Adrenal gland (tissue), 12 donors: ENCODE results near the gene SHISA7. TPM values are rescaled to one million over a fixed set of nuclear protein-coding genes. Genes with fewer than 3 reads are reported as not detected.

Experiments
- DNase-seq, 7 donors: peaks; one replicate each; pipeline ENCODE4 v3.0.0-alpha.2; 2019 to 2020
- H3K27ac ChIP-seq, 5 donors: fragments of 200-600 bp; sonication (generic) in 4 of 5; 1 replicate in 3 of 5; 2 replicates in 2 of 5; pipeline versions ENCODE4 v1.5.1 to v1.8.0; 2016 to 2020; ENCODE audit warnings: mild to moderate bottlenecking in 1 of 5
- H3K27me3 ChIP-seq: fragments of 200-600 bp; 2 replicates; pipeline ENCODE4 v1.8.0; 2021
- H3K36me3 ChIP-seq, 2 donors: fragments of 200-600 bp; replicated peaks in 1 of 2; 1 replicate in 1 of 2; 2 replicates in 1 of 2; pipeline versions ENCODE4 v1.5.1 to v1.8.0; 2018 to 2022
- H3K4me1 ChIP-seq, 2 donors: fragments of 200-600 bp; replicated peaks in 1 of 2; 1 replicate in 1 of 2; 2 replicates in 1 of 2; pipeline versions ENCODE4 v1.5.1 to v1.8.0; 2018 to 2021
- H3K4me3 ChIP-seq, 4 donors: fragments of 200-600 bp; sonication (generic) in 3 of 4; one replicate each; pipeline ENCODE4 v1.5.1; 2016 to 2018
- H3K9me3 ChIP-seq, 3 donors: fragments of 200-600 bp; sonication (generic) in 1 of 3; replicated peaks in 1 of 3; 1 replicate in 2 of 3; 2 replicates in 1 of 3; pipeline versions ENCODE4 v1.5.1 to v1.8.0; 2016 to 2021
- CTCF ChIP-seq, 6 experiments: fragments of 450-650 bp in 4 of 6; fragments of 200-600 bp in 2 of 6; sonication (generic) in 1 of 6; IDR thresholded peaks; 1 replicate in 5 of 6; 2 replicates in 1 of 6; pipeline versions ENCODE4 v1.5.1 to v1.8.0; 2016 to 2021; ENCODE audit warnings: antibody characterized with exemption in 6 of 6, mild to moderate bottlenecking in 2 of 6, moderate library complexity in 1 of 6
- POLR2A ChIP-seq, 2 donors: fragments of 450-650 bp; IDR thresholded peaks; one replicate each; pipeline ENCODE4 v1.6.1; 2017; ENCODE audit warnings: antibody characterized with exemption in 2 of 2, mild to moderate bottlenecking in 2 of 2, moderate library complexity in 1 of 2
- WGBS, 4 donors: extraction: QIAGEN DNeasy Blood & Tissue Kit in 2 of 4; methylation state at CpG; one replicate each; pipeline versions ENCODE4 v1.1.5 to v1.1.7; 2013 to 2017; 5-methylcytosine and 5-hydroxymethylcytosine counted together
- intact Hi-C, 2 donors: fragments of 100-400 bp; cut with DNase I; formaldehyde crosslinking; loops; one replicate each; pipeline versions ENCODE4 v1.14.1 to v1.15.0; 2022 to 2023
- polyA plus RNA-seq, 3 donors: library from polyadenylated mRNA; stranded (reverse); fragments of 200-250 nt in 2 of 3; fragments of 350-450 nt in 1 of 3; fragmentation: Illumina TruSeq in 1 of 3; extraction: RNeasy Lipid Tissue Mini Kit (QIAGEN cat#74804) in 1 of 3; gene quantifications; one replicate each; pipeline ENCODE4 v1.2.3, GENCODE V29; 2013 to 2014
- total RNA-seq, 9 donors: library from RNA; depleted of rRNA in 4 of 9; stranded (reverse); fragments of >200 nt in 4 of 9; fragments of 120-200 nt in 1 of 9; fragmentation: NEBNext Ultra II Directional in 1 of 9; extraction: Animal tissue kit (Norgen Biotek cat#: 25700) in 1 of 9; gene quantifications; one replicate each; pipeline versions ENCODE4 v1.1.0 to v1.2.4, GENCODE V29; 2013 to 2023
- donor health status: healthy with polysubstance abuse.
- donor health status: Bipolar disorder and iron deficiency.
- donor health status: DM: yes; HTN: yes; CAD: no.
- donor health status: DM: no; HTN: no; CAD: no.
- donor health status: DM: no; HTN: no; CAD: no.
- donor health status: DM: yes; HTN: yes; CAD: no.

The SHISA7 gene
- total and polyA plus RNA-seq, 12 donors, result 0.08 to 1.3 (median 0.44) TPM; not detected in 4

- WGBS, 4 donors, result 58 to 66% (median 63%) methylated on average over 13 to 15 of the region's 15 CpGs
- intact Hi-C loops, result no loop called here
- TF ChIP-seq CTCF (IDR thresholded peaks at IDR 0.05) (no peak), POLR2A (IDR thresholded peaks at IDR 0.05) (no peak)
- H3K27ac ChIP-seq, result peak overlapping the region in 1 of 5 donors; percentile 52
- no peak overlapping the region for H3K4me3 ChIP-seq
- peaks cover 0 to 15% of the 10 kb centered on the region in 2 donors for H3K36me3 ChIP-seq
- H3K4me1 ChIP-seq, result peaks cover 11 to 30% of the 10 kb centered on the region in 2 donors
- H3K27me3 ChIP-seq, result no peaks in the 10 kb centered on the region
- DNase-seq, result peak in 3 of 7 donors; percentile 24 to 53 (median 42)
- H3K9me3 ChIP-seq, result no peaks in the 10 kb centered on the region
These were observed 36.5 kb upstream of the SHISA7 start for GRCh38 chr19:55479451-55480230.

- WGBS, 4 donors, result 87 to 93% (median 88%) methylated on average over 17 of the region's 17 CpGs
- Histone ChIP-seq H3K27ac (no peak overlapping the region), H3K36me3 (peaks cover 0 to 15% of the 10 kb centered on the region in 2 donors), H3K27me3 (no peaks in the 10 kb centered on the region), H3K4me3 (no peak overlapping the region), H3K9me3 (no peaks in the 10 kb centered on the region), H3K4me1 (peaks cover 5 to 24% of the 10 kb centered on the region in 2 donors)
- DNase-seq, result peak in 1 of 7 donors; percentile 25
- intact Hi-C loops, result no loop called here
- no peak for TF ChIP-seq POLR2A (IDR thresholded peaks at IDR 0.05)
- TF ChIP-seq CTCF (IDR thresholded peaks at IDR 0.05), result no peak
These were observed 35.9 kb upstream of the SHISA7 start for GRCh38 chr19:55479045-55479444.

- H3K4me1 ChIP-seq, result peaks cover 5 to 23% of the 10 kb centered on the region in 2 donors
- H3K27me3 ChIP-seq, result no peaks in the 10 kb centered on the region
- peaks cover 0 to 11% of the 10 kb centered on the region in 2 donors for H3K36me3 ChIP-seq
- DNase-seq, result peak in 1 of 7 donors; percentile 26
- TF ChIP-seq CTCF (IDR thresholded peaks at IDR 0.05), result no peak
- no peak for TF ChIP-seq POLR2A (IDR thresholded peaks at IDR 0.05)
- H3K4me3 ChIP-seq, result no peak overlapping the region
- H3K27ac ChIP-seq, result no peak overlapping the region
- H3K9me3 ChIP-seq, result no peaks in the 10 kb centered on the region
- intact Hi-C loops, result no loop called here
- WGBS, 4 donors, result 89 to 93% (median 91%) methylated on average over 12 of the region's 12 CpGs
These were observed 35.3 kb upstream of the SHISA7 start for GRCh38 chr19:55478364-55478763.

- TF ChIP-seq CTCF (IDR thresholded peaks at IDR 0.05), result no peak
- TF ChIP-seq POLR2A (IDR thresholded peaks at IDR 0.05), result no peak
- 81 to 87% (median 84%) methylated on average over 13 of the region's 13 CpGs for WGBS, 4 donors
- Histone ChIP-seq H3K4me1 (peaks cover 5 to 23% of the 10 kb centered on the region in 2 donors), H3K27ac (no peak overlapping the region), H3K4me3 (no peak overlapping the region), H3K9me3 (no peaks in the 10 kb centered on the region), H3K27me3 (no peaks in the 10 kb centered on the region), H3K36me3 (peaks cover 0 to 10% of the 10 kb centered on the region in 2 donors)
- peak in 2 of 7 donors; percentile 21 to 30 for DNase-seq
- intact Hi-C loops, result no loop called here
These were observed 34.8 kb upstream of the SHISA7 start for GRCh38 chr19:55477905-55478304.
